Epithelial cell of proximal tubule (primary cell): ENCODE results near the gene SLC27A6. TPM values are rescaled to one million over a fixed set of nuclear protein-coding genes. Genes with fewer than 3 reads are reported as not detected.

Source experiments
- DNase-seq: peaks from one replicate; pipeline ENCODE4 v3.0.0-alpha.2; 2011; ENCODE audit warnings: low read depth
- H3K4me3 ChIP-seq: 2 replicates; pipeline ENCODE4 v1.5.1; 2011; ENCODE audit warnings: low read depth, mild to moderate bottlenecking, low read length
- CTCF ChIP-seq: conservative IDR thresholded peaks from 2 replicates; pipeline ENCODE4 v1.5.1; 2012; ENCODE audit warnings: low read depth, mild to moderate bottlenecking, low read length
- total RNA-seq: library from RNA; depleted of rRNA; stranded (reverse); fragments of >200 nt; gene quantifications from 2 replicates; pipeline ENCODE4 v1.2.3, GENCODE V29; 2015

The SLC27A6 gene
- total RNA-seq, 1 donor from 2014 or later = not detected

- no peak for TF ChIP-seq CTCF
- no peak for DNase-seq
- no peak overlapping the region for H3K4me3 ChIP-seq
These were observed 98.3 kb downstream of the SLC27A6 start for GRCh38 chr5:129063483-129064113.

- no peak overlapping the region for H3K4me3 ChIP-seq
- DNase-seq = no peak
- TF ChIP-seq CTCF = no peak
These were observed 100.4 kb downstream of the SLC27A6 start for GRCh38 chr5:129065721-129066120.

- TF ChIP-seq CTCF = no peak
- DNase-seq = no peak
- H3K4me3 ChIP-seq = no peak overlapping the region
These were observed 102.5 kb downstream of the SLC27A6 start for GRCh38 chr5:129067745-129068144.

GRCh38 chr5:129069292-129069691, 104.0 kb downstream of the SLC27A6 start:
- TF ChIP-seq CTCF = no peak
- DNase-seq = no peak
- H3K4me3 ChIP-seq = no peak overlapping the region

GRCh38 chr5:129073111-129073510, 107.8 kb downstream of the SLC27A6 start:
- TF ChIP-seq CTCF = no peak
- H3K4me3 ChIP-seq = no peak overlapping the region
- DNase-seq = no peak

GRCh38 chr5:129074903-129075302, 109.6 kb downstream of the SLC27A6 start:
- H3K4me3 ChIP-seq = no peak overlapping the region
- DNase-seq = no peak
- TF ChIP-seq CTCF = no peak

- no peak for TF ChIP-seq CTCF
- H3K4me3 ChIP-seq = no peak overlapping the region
- no peak for DNase-seq
These were observed 112.3 kb downstream of the SLC27A6 start for GRCh38 chr5:129077433-129078075.
